ENCODE results near the gene MS4A10.

The MS4A10 gene

GRCh38 chr11:60771146-60771545 lies 14.0 kb upstream of the MS4A10 start:
- Histone ChIP-seq H3K4me3 (ENCODE audit: control insufficient read depth in 1 of 7, extremely low read depth in 1 of 7, insufficient read depth in 4 of 7, low read depth in 2 of 7, low read length in 6 of 7) (no peak overlapping the region), H3K27me3 (replicated peaks in 2 of 5; ENCODE audit: control insufficient read depth in 4 of 5, insufficient read depth in 5 of 5, low read length in 4 of 5) (peaks cover 0 to 4% (median 2%) of the 10 kb centered on the region in 5 experiments), H3K36me3 (ENCODE audit: control insufficient read depth in 4 of 4, insufficient read depth in 4 of 4, low read length in 3 of 4) (no peaks in the 10 kb centered on the region), H3K4me1 (ENCODE audit: control extremely low read depth in 1 of 4, control insufficient read depth in 4 of 4, insufficient read depth in 4 of 4, low read length in 3 of 4) (peaks cover 0 to 3% (median 0%) of the 10 kb centered on the region in 4 experiments), H3K9me3 (ENCODE audit: control extremely low read depth in 1 of 5, control insufficient read depth in 4 of 5, insufficient read depth in 2 of 5, low read depth in 1 of 5, low read length in 4 of 5) (no peaks in the 10 kb centered on the region), H3K27ac (ENCODE audit: insufficient read depth in 1 of 2, low read depth in 1 of 2, low read length in 2 of 2, poor library complexity in 1 of 2, severe bottlenecking in 2 of 2) (no peak overlapping the region)
- no peak for DNase-seq
- ChIA-PET CTCF (interaction anchor here (1.5 to 8.0 kb wide), 4 partner anchors 8 to 127 kb away, joined by 4 to 68 read pairs (median 4); partner anchors contain the start of gene MS4A10), POLR2A (no interaction called here)
- WGBS (ENCODE audit: insufficient coverage) = 100% methylated on average over 1 of the region's 4 CpGs

GRCh38 chr11:60771879-60772525 lies 13.1 kb upstream of the MS4A10 start:
- H3K27ac ChIP-seq (ENCODE audit: insufficient read depth in 1 of 2, low read depth in 1 of 2, low read length in 2 of 2, poor library complexity in 1 of 2, severe bottlenecking in 2 of 2) = no peak overlapping the region
- H3K27me3 ChIP-seq (replicated peaks in 2 of 5; ENCODE audit: control insufficient read depth in 4 of 5, insufficient read depth in 5 of 5, low read length in 4 of 5) = peaks cover 0 to 4% (median 1%) of the 10 kb centered on the region in 5 experiments
- peaks cover 0 to 3% (median 0%) of the 10 kb centered on the region in 4 experiments for H3K4me1 ChIP-seq (ENCODE audit: control extremely low read depth in 1 of 4, control insufficient read depth in 4 of 4, insufficient read depth in 4 of 4, low read length in 3 of 4)
- H3K36me3 ChIP-seq (ENCODE audit: control insufficient read depth in 4 of 4, insufficient read depth in 4 of 4, low read length in 3 of 4) = no peaks in the 10 kb centered on the region
- no peak overlapping the region for H3K4me3 ChIP-seq (ENCODE audit: control insufficient read depth in 1 of 7, extremely low read depth in 1 of 7, insufficient read depth in 4 of 7, low read depth in 2 of 7, low read length in 6 of 7)
- no peak for DNase-seq
- CTCF ChIA-PET = interaction anchor here (0.7 to 8.0 kb wide), 9 partner anchors 9 to 955 kb away, joined by 3 to 68 read pairs (median 4); partner anchors contain the start of gene MS4A10
- POLR2A ChIA-PET = no interaction called here
- no peaks in the 10 kb centered on the region for H3K9me3 ChIP-seq (ENCODE audit: control extremely low read depth in 1 of 5, control insufficient read depth in 4 of 5, insufficient read depth in 2 of 5, low read depth in 1 of 5, low read length in 4 of 5)
- WGBS (ENCODE audit: insufficient coverage) = 94% methylated on average over 16 of the region's 16 CpGs

- no peak for DNase-seq
- H3K9me3 ChIP-seq (ENCODE audit: control extremely low read depth in 1 of 5, control insufficient read depth in 4 of 5, insufficient read depth in 2 of 5, low read depth in 1 of 5, low read length in 4 of 5) = no peaks in the 10 kb centered on the region
- ChIA-PET POLR2A (no interaction called here), CTCF (interaction anchor here (0.7 to 8.0 kb wide), 7 partner anchors 10 to 956 kb away, joined by 3 to 68 read pairs (median 3); no protein-coding TSS in a partner anchor)
- H3K27me3 ChIP-seq (replicated peaks in 2 of 5; ENCODE audit: control insufficient read depth in 4 of 5, insufficient read depth in 5 of 5, low read length in 4 of 5) = peaks cover 0 to 2% (median 0%) of the 10 kb centered on the region in 5 experiments
- no peaks in the 10 kb centered on the region for H3K36me3 ChIP-seq (ENCODE audit: control insufficient read depth in 4 of 4, insufficient read depth in 4 of 4, low read length in 3 of 4)
- peaks cover 0 to 3% (median 0%) of the 10 kb centered on the region in 4 experiments for H3K4me1 ChIP-seq (ENCODE audit: control extremely low read depth in 1 of 4, control insufficient read depth in 4 of 4, insufficient read depth in 4 of 4, low read length in 3 of 4)
- H3K4me3 ChIP-seq (ENCODE audit: control insufficient read depth in 1 of 7, extremely low read depth in 1 of 7, insufficient read depth in 4 of 7, low read depth in 2 of 7, low read length in 6 of 7) = no peak overlapping the region
- WGBS (ENCODE audit: insufficient coverage) = 89% methylated on average over 8 of the region's 8 CpGs
- no peak overlapping the region for H3K27ac ChIP-seq (ENCODE audit: insufficient read depth in 1 of 2, low read depth in 1 of 2, low read length in 2 of 2, poor library complexity in 1 of 2, severe bottlenecking in 2 of 2)
Observed at GRCh38 chr11:60772666-60773065, 12.5 kb upstream of the MS4A10 start.

- no peak overlapping the region for H3K4me3 ChIP-seq (ENCODE audit: control insufficient read depth in 1 of 7, extremely low read depth in 1 of 7, insufficient read depth in 4 of 7, low read depth in 2 of 7, low read length in 6 of 7)
- no peak overlapping the region for H3K27ac ChIP-seq (ENCODE audit: insufficient read depth in 1 of 2, low read depth in 1 of 2, low read length in 2 of 2, poor library complexity in 1 of 2, severe bottlenecking in 2 of 2)
- POLR2A ChIA-PET = no interaction called here
- no peak for DNase-seq
- H3K4me1 ChIP-seq (ENCODE audit: control extremely low read depth in 1 of 4, control insufficient read depth in 4 of 4, insufficient read depth in 4 of 4, low read length in 3 of 4) = peaks cover 0 to 3% (median 0%) of the 10 kb centered on the region in 4 experiments
- WGBS (ENCODE audit: insufficient coverage) = 92% methylated on average over 13 of the region's 13 CpGs
- H3K27me3 ChIP-seq (replicated peaks in 2 of 5; ENCODE audit: control insufficient read depth in 4 of 5, insufficient read depth in 5 of 5, low read length in 4 of 5) = peaks cover 0 to 2% (median 0%) of the 10 kb centered on the region in 5 experiments
- CTCF ChIA-PET = interaction anchor here (0.8 to 8.0 kb wide), 21 partner anchors 9 to 510 kb away, joined by 3 to 100 read pairs (median 4); partner anchors contain the start of gene PTGDR2
- no peaks in the 10 kb centered on the region for H3K36me3 ChIP-seq (ENCODE audit: control insufficient read depth in 4 of 4, insufficient read depth in 4 of 4, low read length in 3 of 4)
- no peaks in the 10 kb centered on the region for H3K9me3 ChIP-seq (ENCODE audit: control extremely low read depth in 1 of 5, control insufficient read depth in 4 of 5, insufficient read depth in 2 of 5, low read depth in 1 of 5, low read length in 4 of 5)
Observed at GRCh38 chr11:60774726-60775125, 10.4 kb upstream of the MS4A10 start.

GRCh38 chr11:60775420-60775961 lies 9.6 kb upstream of the MS4A10 start:
- H3K36me3 ChIP-seq (ENCODE audit: control insufficient read depth in 4 of 4, insufficient read depth in 4 of 4, low read length in 3 of 4) = no peaks in the 10 kb centered on the region
- ChIA-PET CTCF (interaction anchor here (0.8 to 8.0 kb wide), 26 partner anchors 9 to 510 kb away, joined by 3 to 100 read pairs (median 4); partner anchors contain the start of genes PRPF19 and PTGDR2), POLR2A (no interaction called here)
- H3K9me3 ChIP-seq (ENCODE audit: control extremely low read depth in 1 of 5, control insufficient read depth in 4 of 5, insufficient read depth in 2 of 5, low read depth in 1 of 5, low read length in 4 of 5) = no peaks in the 10 kb centered on the region
- peak; percentile 95 to 98 (median 97) for DNase-seq
- no peak overlapping the region for H3K27ac ChIP-seq (ENCODE audit: insufficient read depth in 1 of 2, low read depth in 1 of 2, low read length in 2 of 2, poor library complexity in 1 of 2, severe bottlenecking in 2 of 2)
- 26% methylated on average over 10 of the region's 15 CpGs for whole genome bisulfite sequencing (ENCODE audit: insufficient coverage)
- H3K27me3 ChIP-seq (replicated peaks in 2 of 5; ENCODE audit: control insufficient read depth in 4 of 5, insufficient read depth in 5 of 5, low read length in 4 of 5) = peaks cover 0 to 2% (median 0%) of the 10 kb centered on the region in 5 experiments
- H3K4me1 ChIP-seq (ENCODE audit: control extremely low read depth in 1 of 4, control insufficient read depth in 4 of 4, insufficient read depth in 4 of 4, low read length in 3 of 4) = peaks cover 0 to 3% (median 0%) of the 10 kb centered on the region in 4 experiments
- no peak overlapping the region for H3K4me3 ChIP-seq (ENCODE audit: control insufficient read depth in 1 of 7, extremely low read depth in 1 of 7, insufficient read depth in 4 of 7, low read depth in 2 of 7, low read length in 6 of 7)

GRCh38 chr11:60776167-60776566 lies 9.0 kb upstream of the MS4A10 start:
- CTCF ChIA-PET = interaction anchor here (0.9 to 8.0 kb wide), 19 partner anchors 8 to 511 kb away, joined by 3 to 100 read pairs (median 6); partner anchors contain the start of gene PRPF19
- Histone ChIP-seq H3K9me3 (ENCODE audit: control extremely low read depth in 1 of 5, control insufficient read depth in 4 of 5, insufficient read depth in 2 of 5, low read depth in 1 of 5, low read length in 4 of 5) (no peaks in the 10 kb centered on the region), H3K27me3 (replicated peaks in 2 of 5; ENCODE audit: control insufficient read depth in 4 of 5, insufficient read depth in 5 of 5, low read length in 4 of 5) (peaks cover 0 to 2% (median 0%) of the 10 kb centered on the region in 5 experiments), H3K36me3 (ENCODE audit: control insufficient read depth in 4 of 4, insufficient read depth in 4 of 4, low read length in 3 of 4) (no peaks in the 10 kb centered on the region), H3K4me1 (ENCODE audit: control extremely low read depth in 1 of 4, control insufficient read depth in 4 of 4, insufficient read depth in 4 of 4, low read length in 3 of 4) (peaks cover 0 to 3% (median 0%) of the 10 kb centered on the region in 4 experiments), H3K4me3 (ENCODE audit: control insufficient read depth in 1 of 7, extremely low read depth in 1 of 7, insufficient read depth in 4 of 7, low read depth in 2 of 7, low read length in 6 of 7) (no peak overlapping the region), H3K27ac (ENCODE audit: insufficient read depth in 1 of 2, low read depth in 1 of 2, low read length in 2 of 2, poor library complexity in 1 of 2, severe bottlenecking in 2 of 2) (no peak overlapping the region)
- WGBS (ENCODE audit: insufficient coverage) = 100% methylated on average over 2 of the region's 4 CpGs
- no peak for DNase-seq
- POLR2A ChIA-PET = no interaction called here

GRCh38 chr11:60777106-60777505 lies 8.0 kb upstream of the MS4A10 start:
- no peak overlapping the region for H3K4me3 ChIP-seq (ENCODE audit: control insufficient read depth in 1 of 7, extremely low read depth in 1 of 7, insufficient read depth in 4 of 7, low read depth in 2 of 7, low read length in 6 of 7)
- ChIA-PET CTCF (interaction anchor here (0.7 to 8.0 kb wide), 12 partner anchors 11 to 127 kb away, joined by 3 to 100 read pairs (median 8); no protein-coding TSS in a partner anchor), POLR2A (no interaction called here)
- H3K36me3 ChIP-seq (ENCODE audit: control insufficient read depth in 4 of 4, insufficient read depth in 4 of 4, low read length in 3 of 4) = no peaks in the 10 kb centered on the region
- no peak overlapping the region for H3K27ac ChIP-seq (ENCODE audit: insufficient read depth in 1 of 2, low read depth in 1 of 2, low read length in 2 of 2, poor library complexity in 1 of 2, severe bottlenecking in 2 of 2)
- 72% methylated on average over 3 of the region's 4 CpGs for WGBS (ENCODE audit: insufficient coverage)
- DNase-seq = no peak
- H3K9me3 ChIP-seq (ENCODE audit: control extremely low read depth in 1 of 5, control insufficient read depth in 4 of 5, insufficient read depth in 2 of 5, low read depth in 1 of 5, low read length in 4 of 5) = no peaks in the 10 kb centered on the region
- peaks cover 0 to 2% (median 0%) of the 10 kb centered on the region in 5 experiments for H3K27me3 ChIP-seq (replicated peaks in 2 of 5; ENCODE audit: control insufficient read depth in 4 of 5, insufficient read depth in 5 of 5, low read length in 4 of 5)
- H3K4me1 ChIP-seq (ENCODE audit: control extremely low read depth in 1 of 4, control insufficient read depth in 4 of 4, insufficient read depth in 4 of 4, low read length in 3 of 4) = peaks cover 0 to 3% (median 0%) of the 10 kb centered on the region in 4 experiments

All from common myeloid progenitor, CD34-positive (primary cell).